Vagina (tissue), 2 donors: ENCODE measurements around the gene GRAMD1B.

ENCODE experiments used
- POLR2A ChIP-seq, 2 donors: fragments of 450-650 bp; IDR thresholded peaks; one replicate each; pipeline ENCODE4 v1.6.1; 2017; ENCODE audit warnings: antibody characterized with exemption in 2 of 2, mild to moderate bottlenecking in 2 of 2, moderate library complexity in 2 of 2
- TF ChIP-seq, protein P1 (sequence below), 3 experiments: fragments of 450-650 bp in 2 of 3; fragments of 200-600 bp in 1 of 3; sonication (generic) in 1 of 3; IDR thresholded peaks; one replicate each; pipeline ENCODE4 v1.5.1; 2017 to 2019; ENCODE audit warnings: antibody characterized with exemption in 3 of 3, mild to moderate bottlenecking in 2 of 3, moderate library complexity in 2 of 3

DNA sequence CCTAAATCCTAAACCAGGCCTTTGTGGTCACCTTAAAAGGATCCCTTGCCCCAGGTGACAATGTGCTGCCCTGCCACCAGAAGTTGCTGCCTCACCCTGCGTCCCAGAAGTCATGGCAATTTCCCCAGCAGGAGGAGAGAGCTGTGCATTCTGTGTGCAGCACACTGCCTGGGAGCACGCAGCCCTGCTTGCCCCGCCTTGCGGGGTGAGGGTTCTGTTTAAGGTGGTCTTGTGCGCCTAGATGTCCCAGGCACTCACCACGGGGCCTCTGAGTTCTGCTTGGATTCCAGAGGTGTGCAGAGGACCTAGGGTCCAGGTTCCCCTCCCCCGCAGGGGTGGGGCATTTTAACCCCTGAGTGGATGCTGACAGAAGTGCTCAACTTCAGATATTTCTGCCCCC is 95.0 kb downstream of the GRAMD1B start:
- no peak for TF ChIP-seq POLR2A (IDR thresholded peaks at IDR 0.05)
- TF ChIP-seq, protein P1, sequence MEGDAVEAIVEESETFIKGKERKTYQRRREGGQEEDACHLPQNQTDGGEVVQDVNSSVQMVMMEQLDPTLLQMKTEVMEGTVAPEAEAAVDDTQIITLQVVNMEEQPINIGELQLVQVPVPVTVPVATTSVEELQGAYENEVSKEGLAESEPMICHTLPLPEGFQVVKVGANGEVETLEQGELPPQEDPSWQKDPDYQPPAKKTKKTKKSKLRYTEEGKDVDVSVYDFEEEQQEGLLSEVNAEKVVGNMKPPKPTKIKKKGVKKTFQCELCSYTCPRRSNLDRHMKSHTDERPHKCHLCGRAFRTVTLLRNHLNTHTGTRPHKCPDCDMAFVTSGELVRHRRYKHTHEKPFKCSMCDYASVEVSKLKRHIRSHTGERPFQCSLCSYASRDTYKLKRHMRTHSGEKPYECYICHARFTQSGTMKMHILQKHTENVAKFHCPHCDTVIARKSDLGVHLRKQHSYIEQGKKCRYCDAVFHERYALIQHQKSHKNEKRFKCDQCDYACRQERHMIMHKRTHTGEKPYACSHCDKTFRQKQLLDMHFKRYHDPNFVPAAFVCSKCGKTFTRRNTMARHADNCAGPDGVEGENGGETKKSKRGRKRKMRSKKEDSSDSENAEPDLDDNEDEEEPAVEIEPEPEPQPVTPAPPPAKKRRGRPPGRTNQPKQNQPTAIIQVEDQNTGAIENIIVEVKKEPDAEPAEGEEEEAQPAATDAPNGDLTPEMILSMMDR (IDR thresholded peaks at IDR 0.05), result no peak
